Measurements from ENCODE around the gene FOXP1.

GRCh38 chr3:70952033-70952747 lies 631.3 kb downstream of the FOXP1 start:
- no peak for TF ChIP-seq CTCF (IDR thresholded peaks at IDR 0.05; ENCODE audit: insufficient read depth, low read depth, low read length)
- TF ChIP-seq EZH2 (IDR thresholded peaks at IDR 0.05; ENCODE audit: insufficient read depth, low read length), result no peak

Measured in astrocyte (in vitro differentiated cells and primary cell).